ENCODE measurements around the gene PPP6R2. TPM values are rescaled to one million over a fixed set of nuclear protein-coding genes. Genes with fewer than 3 reads are reported as not detected.

The PPP6R2 gene
- total RNA-seq, 5 donors from 2014 or later (not counting 1 experiment from before 2014, with no cell fraction given): 71.2 to 105 (median 96.8) TPM

- no peak for DNase-seq
Measured at GRCh38 chr22:50479721-50480120, 136.6 kb downstream of the PPP6R2 start.

DNA sequence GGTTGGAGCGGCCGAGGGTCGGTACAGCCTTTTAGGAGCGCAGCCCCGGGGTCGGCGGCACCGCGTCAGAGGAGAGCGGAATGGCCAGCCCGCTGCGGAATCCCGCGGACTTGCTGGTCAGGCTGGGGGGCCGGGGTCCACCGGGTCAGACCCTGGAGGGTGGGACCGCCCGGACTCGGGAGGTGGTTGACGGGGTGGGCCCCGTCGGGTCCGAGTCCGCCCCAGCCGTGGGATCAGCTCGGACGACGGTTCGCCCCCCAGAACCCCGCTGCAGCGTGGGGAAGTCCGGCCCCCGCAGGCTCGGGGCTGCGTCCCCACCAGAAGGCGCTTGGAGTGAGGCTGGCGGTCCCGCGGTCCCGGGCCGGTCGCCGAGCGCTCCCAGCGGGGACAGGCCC lies 137.9 kb downstream of the PPP6R2 start:
- DNase-seq (no peak), ATAC-seq (replicated peaks in 1 of 4) (no peak)
- Histone ChIP-seq H3K27me3 (replicated peaks in 1 of 2; ENCODE audit: control insufficient read depth in 2 of 2, extremely low read depth in 1 of 2, insufficient read depth in 2 of 2, low read length in 1 of 2) (peaks cover 0 to 35% of the 10 kb centered on the region in 2 experiments), H3K9me3 (no peaks in the 10 kb centered on the region), H3K4me3 (ENCODE audit: control insufficient read depth in 1 of 2, extremely low read depth in 1 of 2, low read length in 1 of 2) (peak overlapping the region; percentile 12 to 40), H3K4me1 (ENCODE audit: control insufficient read depth in 1 of 2, extremely low read depth in 1 of 2, insufficient read depth in 2 of 2, low read length in 2 of 2) (peaks cover 6 to 24% of the 10 kb centered on the region in 2 experiments), H3K36me3 (ENCODE audit: control insufficient read depth in 2 of 2, extremely low read depth in 1 of 2, insufficient read depth in 1 of 2, low read length in 1 of 2) (no peaks in the 10 kb centered on the region), H3K27ac (ENCODE audit: low read length) (no peak overlapping the region)
- no peaks in the 10 kb centered on the region for H3K36me3 Mint-ChIP-seq
- H3K27me3 Mint-ChIP-seq: peaks cover 0 to 5% of the 10 kb centered on the region in 2 donors
- WGBS (ENCODE audit: insufficient coverage): 7% methylated on average over 45 of the region's 45 CpGs
- peak overlapping the region; percentile 59 to 74 (median 72) for H3K4me3 Mint-ChIP-seq
- ChIA-PET POLR2A (no interaction called here), CTCF (no interaction called here)
- H3K27ac Mint-ChIP-seq: peak overlapping the region in 1 of 2 donors; percentile 22
- no peaks in the 10 kb centered on the region for H3K9me3 Mint-ChIP-seq
- H3K4me1 Mint-ChIP-seq: peaks cover 5 to 13% (median 8%) of the 10 kb centered on the region in 3 donors

More at GRCh38 chr22:50479721-50480120, 136.6 kb downstream of the PPP6R2 start:
- H3K36me3 ChIP-seq (ENCODE audit: control insufficient read depth in 2 of 2, extremely low read depth in 1 of 2, insufficient read depth in 1 of 2, low read length in 1 of 2): no peaks in the 10 kb centered on the region
- H3K27ac ChIP-seq (ENCODE audit: low read length): no peak overlapping the region
- Mint-ChIP-seq H3K4me3 (peak overlapping the region; percentile 59 to 75 (median 74)), H3K9me3 (no peaks in the 10 kb centered on the region), H3K36me3 (no peaks in the 10 kb centered on the region), H3K27ac (peak overlapping the region in 1 of 2 donors; percentile 14), H3K4me1 (peaks cover 12 to 14% (median 12%) of the 10 kb centered on the region in 3 donors), H3K27me3 (peaks cover 0 to 5% of the 10 kb centered on the region in 2 donors)
- WGBS (ENCODE audit: insufficient coverage): 84% methylated on average over 5 of the region's 11 CpGs
- POLR2A ChIA-PET: interaction anchor here in 1 of 2 donors (0.6 kb wide), 1 partner anchor 58 kb away, joined by 3 read pairs; no protein-coding TSS in a partner anchor
- no peak for ATAC-seq (replicated peaks in 1 of 4)
- peaks cover 0 to 30% of the 10 kb centered on the region in 2 experiments for H3K27me3 ChIP-seq (replicated peaks in 1 of 2; ENCODE audit: control insufficient read depth in 2 of 2, extremely low read depth in 1 of 2, insufficient read depth in 2 of 2, low read length in 1 of 2)
- H3K4me3 ChIP-seq (ENCODE audit: control insufficient read depth in 1 of 2, extremely low read depth in 1 of 2, low read length in 1 of 2): no peak overlapping the region
- CTCF ChIA-PET: interaction anchor here in 1 of 2 donors (0.5 to 1.4 kb wide), 2 partner anchors 9 to 210 kb away, joined by 3 to 6 read pairs; partner anchors contain the start of gene MAPK11
- H3K9me3 ChIP-seq: no peaks in the 10 kb centered on the region
- H3K4me1 ChIP-seq (ENCODE audit: control insufficient read depth in 1 of 2, extremely low read depth in 1 of 2, insufficient read depth in 2 of 2, low read length in 2 of 2): peaks cover 6 to 31% of the 10 kb centered on the region in 2 experiments

DNA sequence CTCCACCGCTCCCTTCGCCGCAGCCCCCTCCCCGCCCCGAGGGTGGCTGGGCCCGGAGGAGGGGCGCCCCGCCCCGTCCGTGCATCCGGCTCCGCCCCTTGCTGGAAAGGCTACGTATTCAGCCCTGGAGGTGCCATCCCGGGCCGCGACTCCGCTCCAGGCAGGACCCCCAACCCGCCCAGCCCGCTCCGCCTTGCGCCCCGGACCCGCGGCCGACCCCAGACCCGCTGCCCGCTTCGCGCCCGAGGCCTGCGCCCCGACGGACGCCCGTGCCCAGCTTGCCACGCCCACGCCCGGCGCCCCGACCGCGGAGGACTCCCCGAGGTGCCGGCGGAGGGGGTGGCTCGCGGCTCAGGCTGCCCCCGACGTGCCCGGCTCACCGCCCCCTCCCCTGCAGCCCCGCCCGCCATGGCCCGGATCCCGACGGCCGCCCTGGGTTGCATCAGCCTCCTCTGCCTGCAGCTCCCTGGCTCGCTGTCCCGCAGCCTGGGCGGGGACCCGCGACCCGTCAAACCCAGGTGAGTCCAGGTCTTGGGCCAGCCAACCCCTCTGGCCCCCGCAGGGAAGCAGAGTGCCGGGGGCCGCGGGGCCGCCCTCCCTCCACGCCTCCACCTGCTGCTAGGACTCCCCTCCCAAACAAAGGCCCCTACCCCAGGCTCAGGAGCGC lies 138.4 kb downstream of the PPP6R2 start, which contains the start of gene ADM2:
TSS of gene ADM2 (plus strand) at position 104 of the 667 bp plus-strand sequence. CDS start at position 409, 305 bp downstream.
- Histone ChIP-seq H3K27ac (ENCODE audit: low read length) (no peak within 1 kb of the TSS), H3K4me3 (ENCODE audit: control insufficient read depth in 1 of 2, extremely low read depth in 1 of 2, low read length in 1 of 2) (peak within 1 kb of the TSS; percentile 46 to 49), H3K36me3 (ENCODE audit: control insufficient read depth in 2 of 2, extremely low read depth in 1 of 2, insufficient read depth in 1 of 2, low read length in 1 of 2) (no peaks in the 10 kb centered on the region), H3K9me3 (no peaks in the 10 kb centered on the region), H3K4me1 (ENCODE audit: control insufficient read depth in 1 of 2, extremely low read depth in 1 of 2, insufficient read depth in 2 of 2, low read length in 2 of 2) (peaks cover 6 to 24% of the 10 kb centered on the region in 2 experiments), H3K27me3 (replicated peaks in 1 of 2; ENCODE audit: control insufficient read depth in 2 of 2, extremely low read depth in 1 of 2, insufficient read depth in 2 of 2, low read length in 1 of 2) (peaks cover 0 to 35% of the 10 kb centered on the region in 2 experiments)
- Mint-ChIP-seq H3K9me3 (no peaks in the 10 kb centered on the region), H3K4me3 (peak within 1 kb of the TSS; percentile 73 to 75 (median 74)), H3K27ac (peak within 1 kb of the TSS in 1 of 2 donors; percentile 22), H3K27me3 (peaks cover 0 to 5% of the 10 kb centered on the region in 2 donors), H3K36me3 (no peaks in the 10 kb centered on the region), H3K4me1 (peaks cover 5 to 13% (median 10%) of the 10 kb centered on the region in 3 donors)
- peak in 31 of 35 experiments; percentile 28 to 73 (median 53) for DNase-seq
- ATAC-seq (replicated peaks in 1 of 4): peak; percentile 82 to 95 (median 86)
- CTCF ChIA-PET: interaction anchor here in 1 of 2 donors (0.7 kb wide), 1 partner anchor 67 kb away, joined by 7 read pairs; no protein-coding TSS in a partner anchor
- WGBS (ENCODE audit: insufficient coverage): 1% methylated on average over 63 of the region's 70 CpGs
- POLR2A ChIA-PET: no interaction called here

DNA sequence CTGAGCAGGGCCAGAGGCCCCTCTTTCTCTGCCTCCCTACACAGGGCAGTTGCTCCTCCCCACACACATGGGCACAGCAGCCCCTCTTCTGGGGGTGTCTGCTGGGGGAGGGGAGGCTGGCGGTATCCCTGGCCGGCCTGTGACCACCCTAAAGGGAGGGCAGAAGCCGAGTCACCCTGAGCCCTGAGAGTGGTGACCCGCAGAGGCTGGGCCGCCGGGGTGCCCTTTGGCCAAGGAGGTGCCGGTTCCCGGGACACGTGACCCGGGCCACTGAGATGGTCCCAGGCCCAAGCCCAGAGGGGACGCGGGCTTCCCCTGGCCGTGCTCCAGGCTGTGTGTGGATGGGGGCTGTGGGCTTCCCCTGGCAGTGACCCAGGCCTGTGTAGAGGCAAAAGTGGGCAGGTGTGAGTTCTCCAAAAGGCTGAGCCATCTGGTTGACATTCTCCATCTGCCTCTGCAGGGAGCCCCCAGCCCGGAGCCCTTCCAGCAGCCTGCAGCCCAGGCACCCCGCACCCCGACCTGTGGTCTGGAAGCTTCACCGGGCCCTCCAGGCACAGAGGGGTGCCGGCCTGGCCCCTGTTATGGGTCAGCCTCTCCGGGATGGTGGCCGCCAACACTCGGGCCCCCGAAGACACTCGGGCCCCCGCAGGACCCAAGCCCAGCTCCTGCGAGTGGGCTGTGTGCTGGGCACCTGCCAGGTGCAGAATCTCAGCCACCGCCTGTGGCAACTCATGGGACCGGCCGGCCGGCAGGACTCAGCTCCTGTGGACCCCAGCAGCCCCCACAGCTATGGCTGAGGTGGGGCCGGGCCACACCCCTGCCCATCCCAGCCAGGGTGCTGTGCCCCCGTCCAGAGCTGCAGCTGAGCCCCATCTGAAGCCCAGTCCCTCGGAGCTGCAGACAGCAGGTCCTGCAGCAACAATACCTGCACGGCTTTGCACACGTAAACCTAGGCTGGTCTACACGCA lies 139.3 kb downstream of the PPP6R2 start:
- ChIA-PET CTCF (interaction anchor here in 1 of 2 donors (0.7 kb wide), 1 partner anchor 66 kb away, joined by 7 read pairs; no protein-coding TSS in a partner anchor), POLR2A (no interaction called here)
- no peak for DNase-seq
- H3K36me3 Mint-ChIP-seq: no peaks in the 10 kb centered on the region
- peaks cover 5 to 9% (median 9%) of the 10 kb centered on the region in 3 donors for H3K4me1 Mint-ChIP-seq
- H3K4me3 ChIP-seq (ENCODE audit: control insufficient read depth in 1 of 2, extremely low read depth in 1 of 2, low read length in 1 of 2): peak overlapping the region; percentile 46 to 49
- peaks cover 0 to 5% of the 10 kb centered on the region in 2 donors for H3K27me3 Mint-ChIP-seq
- H3K4me3 Mint-ChIP-seq: peak overlapping the region; percentile 72 to 75 (median 73)
- H3K27ac Mint-ChIP-seq: no peak overlapping the region
- no peaks in the 10 kb centered on the region for H3K9me3 ChIP-seq
- no peak for ATAC-seq (replicated peaks in 1 of 4)
- whole genome bisulfite sequencing (ENCODE audit: insufficient coverage): 85% methylated on average over 33 of the region's 35 CpGs
- H3K9me3 Mint-ChIP-seq: no peaks in the 10 kb centered on the region
- H3K27ac ChIP-seq (ENCODE audit: low read length): no peak overlapping the region
- H3K36me3 ChIP-seq (ENCODE audit: control insufficient read depth in 2 of 2, extremely low read depth in 1 of 2, insufficient read depth in 1 of 2, low read length in 1 of 2): no peaks in the 10 kb centered on the region
- H3K4me1 ChIP-seq (ENCODE audit: control insufficient read depth in 1 of 2, extremely low read depth in 1 of 2, insufficient read depth in 2 of 2, low read length in 2 of 2): peaks cover 6 to 24% of the 10 kb centered on the region in 2 experiments
- peaks cover 0 to 42% of the 10 kb centered on the region in 2 experiments for H3K27me3 ChIP-seq (replicated peaks in 1 of 2; ENCODE audit: control insufficient read depth in 2 of 2, extremely low read depth in 1 of 2, insufficient read depth in 2 of 2, low read length in 1 of 2)

DNA sequence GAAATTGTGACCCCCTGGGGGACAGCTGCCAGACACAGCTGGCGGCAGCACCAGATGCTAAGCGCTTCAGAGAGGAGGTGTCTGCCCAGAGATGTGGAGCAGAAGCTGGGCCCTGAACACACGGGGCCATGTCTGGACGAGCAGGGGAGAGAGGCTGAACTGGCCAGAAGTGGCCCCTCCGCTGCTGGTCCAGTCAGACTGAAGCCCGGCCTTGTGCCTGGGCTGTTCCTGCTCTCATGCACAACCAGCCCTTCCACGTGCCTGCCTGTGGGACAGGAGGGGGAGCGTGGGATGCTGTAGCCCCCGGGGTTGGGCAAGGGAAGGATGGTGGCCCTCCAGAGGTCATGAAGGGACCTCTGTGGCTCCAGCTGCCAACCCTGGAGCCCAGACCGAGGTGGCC lies 140.0 kb downstream of the PPP6R2 start:
- H3K36me3 Mint-ChIP-seq: no peaks in the 10 kb centered on the region
- no peak for DNase-seq
- Histone ChIP-seq H3K9me3 (no peaks in the 10 kb centered on the region), H3K27ac (ENCODE audit: low read length) (no peak overlapping the region), H3K36me3 (ENCODE audit: control insufficient read depth in 2 of 2, extremely low read depth in 1 of 2, insufficient read depth in 1 of 2, low read length in 1 of 2) (no peaks in the 10 kb centered on the region), H3K4me1 (ENCODE audit: control insufficient read depth in 1 of 2, extremely low read depth in 1 of 2, insufficient read depth in 2 of 2, low read length in 2 of 2) (peaks cover 6 to 26% of the 10 kb centered on the region in 2 experiments), H3K4me3 (ENCODE audit: control insufficient read depth in 1 of 2, extremely low read depth in 1 of 2, low read length in 1 of 2) (no peak overlapping the region), H3K27me3 (replicated peaks in 1 of 2; ENCODE audit: control insufficient read depth in 2 of 2, extremely low read depth in 1 of 2, insufficient read depth in 2 of 2, low read length in 1 of 2) (peaks cover 0 to 47% of the 10 kb centered on the region in 2 experiments)
- H3K9me3 Mint-ChIP-seq: no peaks in the 10 kb centered on the region
- ChIA-PET POLR2A (no interaction called here), CTCF (no interaction called here)
- peak overlapping the region in 2 of 3 donors; percentile 21 to 30 for H3K4me3 Mint-ChIP-seq
- peaks cover 5 to 9% (median 9%) of the 10 kb centered on the region in 3 donors for H3K4me1 Mint-ChIP-seq
- WGBS (ENCODE audit: insufficient coverage): 95% methylated on average over 9 of the region's 10 CpGs
- ATAC-seq (replicated peaks in 1 of 4): no peak
- no peak overlapping the region for H3K27ac Mint-ChIP-seq
- peaks cover 0 to 5% of the 10 kb centered on the region in 2 donors for H3K27me3 Mint-ChIP-seq

- POLR2A ChIA-PET: no interaction called here
- Histone ChIP-seq H3K4me1 (ENCODE audit: control insufficient read depth in 1 of 2, extremely low read depth in 1 of 2, insufficient read depth in 2 of 2, low read length in 2 of 2) (peaks cover 6 to 26% of the 10 kb centered on the region in 2 experiments), H3K27ac (ENCODE audit: low read length) (no peak overlapping the region), H3K36me3 (ENCODE audit: control insufficient read depth in 2 of 2, extremely low read depth in 1 of 2, insufficient read depth in 1 of 2, low read length in 1 of 2) (no peaks in the 10 kb centered on the region), H3K27me3 (replicated peaks in 1 of 2; ENCODE audit: control insufficient read depth in 2 of 2, extremely low read depth in 1 of 2, insufficient read depth in 2 of 2, low read length in 1 of 2) (peaks cover 0 to 48% of the 10 kb centered on the region in 2 experiments), H3K4me3 (ENCODE audit: control insufficient read depth in 1 of 2, extremely low read depth in 1 of 2, low read length in 1 of 2) (no peak overlapping the region), H3K9me3 (no peaks in the 10 kb centered on the region)
- CTCF ChIA-PET: no interaction called here
- Mint-ChIP-seq H3K4me1 (peaks cover 5 to 9% (median 9%) of the 10 kb centered on the region in 3 donors), H3K9me3 (no peaks in the 10 kb centered on the region), H3K36me3 (no peaks in the 10 kb centered on the region), H3K27ac (no peak overlapping the region), H3K27me3 (peaks cover 0 to 5% of the 10 kb centered on the region in 2 donors), H3K4me3 (peak overlapping the region in 1 of 3 donors; percentile 30)
- ATAC-seq (replicated peaks in 1 of 4): no peak
- no peak for DNase-seq
- WGBS (ENCODE audit: insufficient coverage): 89% methylated on average over 8 of the region's 8 CpGs
Measured at GRCh38 chr22:50483556-50483955, 140.4 kb downstream of the PPP6R2 start.

Data from T-cell (primary cell).